ENCODE data around the gene KLK8. TPM values are rescaled to one million over a fixed set of nuclear protein-coding genes. Genes with fewer than 3 reads are reported as not detected.

The KLK8 gene, protein sequence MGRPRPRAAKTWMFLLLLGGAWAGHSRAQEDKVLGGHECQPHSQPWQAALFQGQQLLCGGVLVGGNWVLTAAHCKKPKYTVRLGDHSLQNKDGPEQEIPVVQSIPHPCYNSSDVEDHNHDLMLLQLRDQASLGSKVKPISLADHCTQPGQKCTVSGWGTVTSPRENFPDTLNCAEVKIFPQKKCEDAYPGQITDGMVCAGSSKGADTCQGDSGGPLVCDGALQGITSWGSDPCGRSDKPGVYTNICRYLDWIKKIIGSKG
- not detected for total RNA-seq

DNA sequence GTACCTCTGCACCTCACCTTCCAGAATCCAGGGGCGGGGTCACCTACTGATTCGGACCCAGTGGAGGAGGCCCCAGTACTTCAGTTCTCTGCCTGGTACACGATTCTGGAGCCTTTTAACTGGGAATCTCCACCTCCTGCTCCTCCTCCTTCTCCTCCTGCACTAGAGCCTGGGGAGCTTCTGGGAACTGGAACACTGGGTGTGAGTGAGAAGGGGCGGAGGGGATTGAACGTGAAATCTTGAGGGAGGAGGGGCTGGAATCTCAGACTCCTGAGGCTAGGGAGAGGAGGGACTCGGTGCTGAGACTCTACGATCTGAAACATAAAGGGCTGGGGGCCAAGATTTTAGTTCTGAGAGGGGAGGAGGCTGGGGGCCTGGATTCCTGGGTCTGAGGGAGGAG lies at the start of gene KLK8:
Gene KLK8 (minus strand): TSS at position 90 of the 400 bp plus-strand sequence. CDS start 437 bp downstream, outside the sequence.

DNA sequence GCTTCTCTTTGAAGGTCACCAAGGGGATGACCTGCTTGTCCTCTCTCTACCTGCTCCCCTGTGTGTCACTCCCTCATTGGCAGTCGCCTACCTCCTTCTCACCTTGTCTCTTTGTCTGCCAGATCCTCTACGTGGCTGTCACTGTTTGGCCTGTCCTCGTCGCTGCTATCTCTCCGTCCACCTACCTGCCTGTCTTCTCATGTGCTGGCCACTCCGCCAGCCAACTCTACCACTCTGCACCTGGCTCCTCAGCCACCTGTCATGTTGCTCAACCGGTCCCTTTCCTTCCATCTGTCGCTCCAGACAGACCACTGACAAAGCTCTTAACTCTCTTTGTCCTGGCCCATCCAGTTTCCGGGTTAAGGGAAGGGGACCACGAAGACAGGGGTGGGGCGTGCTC lies 33.3 kb upstream of the KLK8 start, which contains the start of gene KLK12:
Gene KLK12 (minus strand): TSS at position 299 of the 400 bp plus-strand sequence. CDS start 381 bp downstream, outside the sequence.

DNA sequence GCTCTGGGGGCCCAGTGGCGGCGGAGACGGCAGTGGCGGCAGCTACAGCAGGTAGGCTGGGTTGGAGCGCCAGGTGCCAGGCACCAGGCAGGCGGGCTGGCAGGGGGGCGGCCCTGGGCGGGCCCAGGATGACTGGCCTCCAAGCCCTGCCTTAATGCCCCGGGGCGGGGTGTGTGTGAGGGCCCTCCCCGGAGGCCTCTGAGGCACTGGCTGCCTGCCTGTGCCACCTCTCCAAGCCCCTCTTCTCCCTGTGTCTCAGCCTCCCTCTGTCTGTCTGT lies 25.1 kb upstream of the KLK8 start, which contains the start of gene KLK11:
Gene KLK11 (minus strand): TSS at position 63 of the 278 bp plus-strand sequence. CDS start 985 bp downstream, outside the sequence.

GRCh38 chr19:51019544-51019925 lies 18.1 kb upstream of the KLK8 start, which contains the start of gene KLK10:
KLK10 (minus strand) TSS chr19:51019709; CDS start chr19:51019130, 579 bp downstream.

GRCh38 chr19:50983625-50984292 lies 17.6 kb downstream of the KLK8 start, which contains the start of gene KLK7:
KLK7 (minus strand) TSS chr19:50983917; CDS start chr19:50982399, 1,518 bp downstream.

GRCh38 chr19:50969413-50969760 lies 32.0 kb downstream of the KLK8 start, which contains the start of gene KLK6:
KLK6 (minus strand) TSS chr19:50969591; CDS start chr19:50968104, 1,487 bp downstream.

DNA sequence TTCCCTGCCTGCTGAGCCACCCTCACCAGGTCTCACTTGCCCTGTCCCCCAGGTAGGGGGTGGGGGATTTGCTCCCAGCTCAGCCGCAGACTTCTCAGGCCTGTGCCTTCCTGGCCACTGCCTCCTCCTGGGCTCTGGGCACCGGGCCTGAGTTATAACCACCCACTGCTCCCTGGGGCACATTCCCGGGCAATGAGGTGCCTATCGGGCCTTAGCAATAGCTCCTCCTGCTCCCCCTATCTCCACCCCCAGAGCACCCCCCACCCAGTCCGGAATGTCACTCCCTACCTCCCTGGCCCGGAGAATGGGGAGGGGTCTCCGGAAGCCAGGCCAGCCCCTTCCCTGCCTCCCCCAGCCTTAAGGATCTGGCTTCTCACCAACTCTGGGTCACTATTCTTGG lies 48.5 kb downstream of the KLK8 start, which contains the start of gene KLK5:
Gene KLK5 (minus strand): TSS at position 129 of the 400 bp plus-strand sequence. CDS start 381 bp downstream, outside the sequence.

Other genes starting within 250 kb of the KLK8 start
- gene GPR32, start 231.1 kb downstream of the KLK8 start, total RNA-seq: not detected
- not detected for gene ACP4, start 211.2 kb downstream of the KLK8 start, total RNA-seq
- under 1 TPM in 1 of 2 donors, not detected in 1; under 0.01 TPM for gene KLK1, start 177.8 kb downstream of the KLK8 start, total RNA-seq
- gene KLK15, start 168.0 kb downstream of the KLK8 start, total RNA-seq: not detected
- gene KLK3, start 146.7 kb downstream of the KLK8 start, total RNA-seq: not detected
- gene KLK2, start 128.2 kb downstream of the KLK8 start, total RNA-seq: not detected
- gene KLK4, start 90.2 kb downstream of the KLK8 start, total RNA-seq: not detected
- gene KLK5, start 48.6 kb downstream of the KLK8 start, total RNA-seq: not detected
- not detected for gene KLK6, start 32.0 kb downstream of the KLK8 start, total RNA-seq
- gene KLK7, start 17.7 kb downstream of the KLK8 start, total RNA-seq: not detected
- gene KLK10, start 18.1 kb upstream of the KLK8 start, total RNA-seq: under 1 TPM in 1 of 2 donors, not detected in 1; 0.69 TPM
- not detected for gene KLK11, start 25.0 kb upstream of the KLK8 start, total RNA-seq
- not detected for gene KLK12, start 33.4 kb upstream of the KLK8 start, total RNA-seq
- gene KLK13, start 63.5 kb upstream of the KLK8 start, total RNA-seq: not detected
- gene KLK14, start 81.3 kb upstream of the KLK8 start, total RNA-seq: under 1 TPM in 1 of 2 donors, not detected in 1; 0.33 TPM
- 1 to 10 TPM; 5.5 to 8.0 TPM for gene CTU1, start 106.8 kb upstream of the KLK8 start, total RNA-seq
- not detected for gene SIGLEC9, start 123.3 kb upstream of the KLK8 start, total RNA-seq
- not detected for gene SIGLEC7, start 140.7 kb upstream of the KLK8 start, total RNA-seq
- not detected for gene CD33, start 223.5 kb upstream of the KLK8 start, total RNA-seq
- not detected for gene SIGLECL1, start 249.5 kb upstream of the KLK8 start, total RNA-seq

All from melanocyte of skin (primary cell).